Loucy (cell line): ENCODE data around the gene OPA3.

Source experiments
- CTCF ChIP-seq: fragments of 200-600 bp; sonication (generic); conservative IDR thresholded peaks from 2 replicates; pipeline ENCODE4 v1.5.1; 2014; ENCODE audit warnings: mild to moderate bottlenecking, antibody characterized with exemption, low read length
- EZH2phosphoT487 ChIP-seq: fragments of 200-600 bp; IDR thresholded peaks from 2 replicates; pipeline ENCODE4 v1.6.1; 2018; ENCODE audit warnings: antibody characterized with exemption, mild to moderate bottlenecking, moderate library complexity, borderline replicate concordance

DNA sequence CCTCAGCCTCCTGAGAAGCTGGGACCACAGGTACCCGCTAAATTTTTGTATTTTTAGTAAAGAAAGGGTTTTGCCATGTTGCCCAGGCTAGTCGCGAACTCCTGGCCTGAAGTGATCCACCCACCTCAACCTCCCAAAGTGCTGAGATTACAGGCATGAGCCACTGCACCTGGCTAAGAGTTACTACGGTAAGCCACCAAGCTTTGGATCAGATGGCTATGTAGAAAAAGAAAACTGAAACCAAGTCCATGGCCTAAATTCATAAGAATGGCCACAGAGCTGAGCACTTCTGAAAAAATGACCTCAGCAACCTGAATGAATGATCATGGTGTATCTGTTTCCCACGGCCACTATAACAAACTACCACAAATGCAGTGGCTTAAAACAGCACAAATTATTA lies 9.4 kb downstream of the OPA3 start:
- TF ChIP-seq EZH2phosphoT487 (no peak), CTCF (no peak)
